Activated CD8-positive, alpha-beta memory T cell treated with anti-CD3 and anti-CD28 coated beads for 4 hours (primary cell): ENCODE data around the gene RPP25.
A peak's percentile ranks its signal among the peaks of the same experiment; 100 is the strongest.
"Not testable (repeated sequence)": the region's sequence is repeated elsewhere in the genome, so short reads cannot be mapped to it uniquely, and the experiment has no call there.

ENCODE experiments used
- DNase-seq, 2 donors: peaks; one replicate each; pipeline ENCODE4 v3.0.0-alpha.2; 2020; ENCODE audit warnings: low read depth in 2 of 2

RPP25 gene

DNA sequence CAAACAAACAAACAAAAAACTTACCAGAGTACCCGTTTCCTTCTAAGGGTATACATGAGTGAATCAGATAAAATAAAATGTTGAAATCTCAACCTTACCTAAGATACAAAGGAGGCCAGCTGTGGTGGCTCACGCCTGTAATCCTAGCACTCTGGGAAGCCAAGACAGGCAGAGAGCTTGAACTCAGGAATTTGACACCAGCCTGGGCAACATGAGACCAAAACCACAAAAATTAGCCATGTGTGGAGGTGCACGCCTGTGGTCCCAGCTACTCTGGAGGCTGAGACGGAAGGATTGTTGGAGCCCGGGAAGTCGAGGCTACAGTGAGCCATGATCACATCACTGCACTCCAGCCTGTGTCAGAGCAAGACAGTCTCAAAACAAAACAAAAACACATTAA is 38.9 kb downstream of the RPP25 start:
- DNase-seq = no peak

DNA sequence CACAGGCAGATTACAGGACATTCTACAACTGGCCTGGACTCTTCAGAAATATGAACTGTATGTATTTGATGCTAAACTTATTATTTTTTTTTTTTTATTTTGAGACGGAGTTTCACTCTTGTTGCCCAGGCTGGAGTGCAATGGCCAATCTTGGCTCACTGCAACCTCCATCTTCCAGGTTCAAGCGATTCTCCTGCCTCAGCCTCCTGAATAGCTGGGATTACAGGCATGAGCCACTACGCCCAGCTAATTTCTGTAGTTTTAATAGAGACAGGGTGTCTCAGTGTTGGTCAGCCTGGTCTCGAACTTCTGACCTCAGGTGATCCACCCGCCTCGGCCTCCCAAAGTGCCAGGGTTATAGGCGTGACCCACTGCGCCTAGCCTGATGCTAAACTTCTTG is 42.8 kb downstream of the RPP25 start:
- not testable (repeated sequence) for DNase-seq

DNA sequence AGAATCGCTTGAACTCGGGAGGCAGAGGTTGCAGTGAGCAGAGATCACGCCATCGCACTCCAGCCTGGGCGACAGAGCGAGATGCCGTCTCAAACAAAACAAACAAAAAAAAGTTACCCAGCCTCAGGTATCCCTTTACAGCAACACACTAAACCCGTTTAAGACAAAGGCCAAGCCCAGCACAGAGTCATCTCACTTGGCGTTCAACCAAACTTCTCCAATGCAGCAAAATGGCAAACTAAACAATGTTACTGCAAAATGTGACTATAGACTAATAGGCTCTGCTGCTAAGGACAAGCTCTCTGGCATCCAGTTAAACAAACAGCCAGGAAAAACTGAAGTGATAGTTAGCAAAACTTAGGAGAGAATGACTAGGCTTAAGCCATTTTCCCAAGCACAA is 43.5 kb downstream of the RPP25 start:
- no peak for DNase-seq

GRCh38 chr15:74908635-74909034 is 47.9 kb downstream of the RPP25 start:
- no peak for DNase-seq

DNA sequence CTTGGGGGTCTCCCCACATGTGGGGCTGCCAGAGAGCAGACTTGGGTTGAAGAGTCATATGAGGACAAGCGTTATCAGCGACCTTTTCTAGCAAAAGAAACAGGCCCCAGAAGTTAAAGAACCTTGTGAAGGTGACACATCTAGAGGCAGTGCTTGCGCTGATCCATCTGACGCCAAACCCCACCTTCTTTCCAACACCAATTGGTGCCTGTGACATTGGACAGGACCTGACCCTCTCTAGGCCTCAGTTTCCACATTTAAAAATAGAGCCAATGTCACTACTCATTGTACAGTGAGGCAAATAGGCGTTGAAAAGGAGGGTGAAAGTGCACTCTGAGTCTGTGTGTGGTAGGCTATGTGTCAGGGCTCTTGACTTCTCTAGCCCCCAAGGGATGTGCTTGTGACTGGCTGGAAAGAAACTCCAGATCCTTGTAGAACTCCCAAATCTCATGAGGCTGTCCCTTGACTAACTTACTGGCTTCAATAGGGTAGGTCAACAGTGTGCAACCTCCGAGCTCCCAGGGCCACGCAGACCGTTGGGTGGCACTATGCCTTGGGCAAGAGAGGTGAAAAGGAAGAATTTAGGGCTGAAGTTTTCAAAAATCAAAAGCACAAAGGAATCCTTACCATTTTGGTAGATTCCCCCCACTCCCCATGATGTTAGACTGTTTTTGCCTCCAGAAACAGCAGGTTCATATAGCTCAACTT is 49.3 kb downstream of the RPP25 start:
- no peak for DNase-seq

DNA sequence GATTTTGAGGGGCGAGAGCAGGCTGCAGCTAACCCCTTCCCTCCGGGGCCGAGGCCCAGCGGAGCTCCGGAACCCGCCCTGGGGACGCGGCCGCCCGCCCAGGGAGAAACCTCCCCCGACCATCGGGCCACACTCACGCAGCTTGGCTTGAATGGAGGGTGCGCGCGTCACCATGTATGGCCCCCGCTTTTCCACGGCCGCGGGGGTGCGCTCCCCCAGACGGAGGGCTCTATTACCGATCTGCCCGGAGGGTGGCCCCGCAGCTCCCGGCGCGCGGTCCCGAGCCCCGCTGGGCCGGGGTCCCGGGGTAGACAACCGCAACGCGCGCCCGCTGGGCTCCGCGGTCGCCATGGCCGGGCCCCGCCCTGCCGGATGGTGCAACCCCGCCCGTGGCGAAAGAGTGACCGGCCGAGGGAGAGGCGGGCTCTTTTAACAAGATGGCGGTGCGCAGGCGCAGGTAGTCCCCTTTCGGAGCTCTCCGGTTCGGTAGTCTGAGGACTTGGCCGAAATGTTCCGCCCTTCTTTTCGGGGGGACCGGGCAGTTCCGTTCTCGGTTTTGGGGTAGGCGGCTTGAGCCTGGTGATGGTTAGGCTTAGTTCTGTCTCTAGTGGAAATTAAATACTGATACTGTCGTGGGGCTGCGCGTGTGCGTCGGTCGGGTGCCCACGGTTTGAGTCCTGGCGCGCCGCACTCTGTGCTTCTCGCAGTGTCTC is 50.0 kb downstream of the RPP25 start, which contains the start of gene FAM219B:
Gene FAM219B, minus strand, starts transcription at position 402 of the 713 bp plus-strand sequence. Its CDS starts 51 bp downstream, at position 351.
- DNase-seq = peak; percentile 58 to 64

GRCh38 chr15:74906067-74906449 is 50.5 kb downstream of the RPP25 start:
- DNase-seq = peak in 1 of 2 donors; percentile 5
